DMS153 treated with DMSO at 0.1 percent for 48 hours (cell line): ENCODE results near the gene OR9I1.

ENCODE experiments used
- DNase-seq: peaks from one replicate; lab custom pipeline; 2025; ENCODE audit not compliant: unreplicated experiment; lab: John Stamatoyannopoulos, UW

OR9I1 gene

GRCh38 chr11:58125469-58125868, at the start of gene OR9I1:
Gene OR9I1 (minus strand): TSS chr11:58125530. CDS start chr11:58119444, 6,086 bp downstream.
- DNase-seq = no peak

GRCh38 chr11:58165504-58166106, 40.3 kb upstream of the OR9I1 start:
- DNase-seq = no peak

- DNase-seq = no peak
Measured at GRCh38 chr11:58164990-58165389, 39.7 kb upstream of the OR9I1 start.

GRCh38 chr11:58164389-58164788, 39.1 kb upstream of the OR9I1 start:
- DNase-seq = no peak

GRCh38 chr11:58152781-58153180, 27.5 kb upstream of the OR9I1 start:
- DNase-seq = no peak

GRCh38 chr11:58142761-58143160, 17.4 kb upstream of the OR9I1 start:
- no peak for DNase-seq

GRCh38 chr11:58135171-58135570, 9.8 kb upstream of the OR9I1 start:
- no peak for DNase-seq

GRCh38 chr11:58134151-58134550, 8.8 kb upstream of the OR9I1 start:
- DNase-seq = no peak

- DNase-seq = no peak
Measured at GRCh38 chr11:58133309-58134076, 8.2 kb upstream of the OR9I1 start.

- DNase-seq = no peak
Measured at GRCh38 chr11:58127350-58127749, 2.0 kb upstream of the OR9I1 start.

GRCh38 chr11:58121096-58121495, 4.2 kb downstream of the OR9I1 start:
- DNase-seq = no peak

- no peak for DNase-seq
Measured at GRCh38 chr11:58097437-58097836, 27.9 kb downstream of the OR9I1 start.

GRCh38 chr11:58086528-58086927, 38.8 kb downstream of the OR9I1 start:
- DNase-seq = no peak

- no peak for DNase-seq
Measured at GRCh38 chr11:58075781-58076180, 49.5 kb downstream of the OR9I1 start.

GRCh38 chr11:58070585-58070984, 54.7 kb downstream of the OR9I1 start:
- no peak for DNase-seq

- no peak for DNase-seq
Measured at GRCh38 chr11:58068655-58069054, 56.7 kb downstream of the OR9I1 start.

GRCh38 chr11:58067685-58068084, 57.6 kb downstream of the OR9I1 start:
- no peak for DNase-seq
